Common myeloid progenitor, CD34-positive (primary cell): Measurements from ENCODE around the gene ITIH1.

Source experiments
- CTCF ChIA-PET: fragments of 350-600 bp; sonication (Branson Sonifier 250); formaldehyde crosslinking; loops from one replicate; lab custom pipeline; 2021; ENCODE audit warnings: antibody characterized with exemption; lab: Charles Lee
- POLR2A ChIA-PET: fragments of 350-600 bp; sonication (Branson Sonifier 250); formaldehyde crosslinking; loops from one replicate; lab custom pipeline; 2021; ENCODE audit warnings: antibody characterized with exemption; lab: Charles Lee
- DNase-seq, 3 donors: peaks; one replicate each; pipeline versions ENCODE4 v3.0.0 to v3.0.0-alpha.2; 2013
- H3K27ac ChIP-seq, 2 experiments: 1 replicate in 1 of 2; 2 replicates in 1 of 2; pipeline ENCODE4 v1.7.0; 2013; ENCODE audit warnings: inconsistent platforms in 2 of 2, low read length in 2 of 2, mild to moderate bottlenecking in 2 of 2, low read depth in 1 of 2, moderate library complexity in 1 of 2; ENCODE audit not compliant: severe bottlenecking in 2 of 2, insufficient read depth in 1 of 2, poor library complexity in 1 of 2
- H3K27me3 ChIP-seq, 5 experiments: replicated peaks in 2 of 5; 1 replicate in 3 of 5; 2 replicates in 2 of 5; pipeline versions ENCODE4 v1.6.1 to v1.7.0; 2013; ENCODE audit warnings: low read length in 4 of 5, mild to moderate bottlenecking in 2 of 5, moderate library complexity in 2 of 5, inconsistent platforms in 1 of 5; ENCODE audit not compliant: insufficient read depth in 5 of 5, control insufficient read depth in 4 of 5
- H3K36me3 ChIP-seq, 4 experiments: 1 replicate in 2 of 4; 2 replicates in 2 of 4; pipeline versions ENCODE4 v1.6.1 to v1.7.0; 2013; ENCODE audit warnings: low read length in 3 of 4, control low read depth in 1 of 4, mild to moderate bottlenecking in 1 of 4; ENCODE audit not compliant: control insufficient read depth in 4 of 4, insufficient read depth in 4 of 4
- H3K4me1 ChIP-seq, 4 experiments: 1 replicate in 3 of 4; 2 replicates in 1 of 4; pipeline versions ENCODE4 v1.6.1 to v1.7.1; 2013; ENCODE audit warnings: low read length in 3 of 4, mild to moderate bottlenecking in 3 of 4, control low read depth in 1 of 4, inconsistent platforms in 1 of 4, moderate library complexity in 1 of 4; ENCODE audit not compliant: control insufficient read depth in 4 of 4, insufficient read depth in 4 of 4; ENCODE audit errors: control extremely low read depth in 1 of 4
- H3K4me3 ChIP-seq, 7 experiments: 1 replicate in 4 of 7; 2 replicates in 3 of 7; pipeline versions ENCODE4 v1.5.1 to v1.7.0; 2013; ENCODE audit warnings: mild to moderate bottlenecking in 7 of 7, low read length in 6 of 7, moderate library complexity in 6 of 7, inconsistent platforms in 2 of 7, low read depth in 2 of 7, control low read depth in 1 of 7; ENCODE audit not compliant: insufficient read depth in 4 of 7, control insufficient read depth in 1 of 7; ENCODE audit errors: extremely low read depth in 1 of 7
- H3K9me3 ChIP-seq, 5 experiments: 1 replicate in 4 of 5; 2 replicates in 1 of 5; pipeline versions ENCODE4 v1.6.1 to v1.7.1; 2013; ENCODE audit warnings: low read length in 4 of 5, mild to moderate bottlenecking in 2 of 5, inconsistent platforms in 1 of 5, low read depth in 1 of 5, moderate library complexity in 1 of 5; ENCODE audit not compliant: control insufficient read depth in 4 of 5, insufficient read depth in 2 of 5; ENCODE audit errors: control extremely low read depth in 1 of 5
- WGBS: methylation state at CpG from one replicate; pipeline ENCODE4 v1.1.5; 2013; ENCODE audit not compliant: insufficient coverage; 5-methylcytosine and 5-hydroxymethylcytosine counted together

Gene ITIH1

GRCh38 chr3:52838561-52839267 is 61.3 kb downstream of the ITIH1 start:
- ChIA-PET CTCF (interaction anchor here (1.0 to 2.0 kb wide), 5 partner anchors 10 to 231 kb away, joined by 3 to 5 read pairs (median 4); no protein-coding TSS in a partner anchor), POLR2A (no interaction called here)
- H3K27ac ChIP-seq: no peak overlapping the region
- H3K36me3 ChIP-seq: peaks cover 9 to 52% (median 27%) of the 10 kb centered on the region in 4 experiments
- no peak for DNase-seq
- H3K4me1 ChIP-seq: no peaks in the 10 kb centered on the region
- H3K27me3 ChIP-seq: no peaks in the 10 kb centered on the region
- no peaks in the 10 kb centered on the region for H3K9me3 ChIP-seq
- H3K4me3 ChIP-seq: no peak overlapping the region
- WGBS: 91% methylated on average over 7 of the region's 8 CpGs

DNA sequence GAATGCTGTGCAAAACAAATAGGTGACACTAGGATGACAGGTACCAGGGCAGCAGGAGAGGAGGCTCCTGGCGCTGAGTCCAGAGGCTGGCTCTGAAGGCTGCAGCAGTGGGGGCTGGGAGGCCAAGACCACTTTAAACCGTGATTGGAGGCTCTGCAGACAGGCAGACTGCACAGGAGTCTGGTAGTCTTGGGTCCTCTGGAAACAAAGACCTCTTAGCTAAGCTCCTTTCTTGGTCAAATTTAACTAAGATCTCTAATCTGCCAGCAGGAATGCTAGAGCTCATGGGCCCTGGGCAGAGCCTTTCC is 61.8 kb downstream of the ITIH1 start:
- 86% methylated on average over 2 of the region's 2 CpGs for WGBS
- Histone ChIP-seq H3K27me3 (no peaks in the 10 kb centered on the region), H3K9me3 (no peaks in the 10 kb centered on the region), H3K27ac (no peak overlapping the region), H3K36me3 (peaks cover 10 to 55% (median 29%) of the 10 kb centered on the region in 4 experiments), H3K4me1 (no peaks in the 10 kb centered on the region), H3K4me3 (no peak overlapping the region)
- no peak for DNase-seq
- ChIA-PET POLR2A (no interaction called here), CTCF (interaction anchor here (1.1 to 4.0 kb wide), 4 partner anchors 11 to 19 kb away, joined by 3 to 13 read pairs (median 5); no protein-coding TSS in a partner anchor)

DNA sequence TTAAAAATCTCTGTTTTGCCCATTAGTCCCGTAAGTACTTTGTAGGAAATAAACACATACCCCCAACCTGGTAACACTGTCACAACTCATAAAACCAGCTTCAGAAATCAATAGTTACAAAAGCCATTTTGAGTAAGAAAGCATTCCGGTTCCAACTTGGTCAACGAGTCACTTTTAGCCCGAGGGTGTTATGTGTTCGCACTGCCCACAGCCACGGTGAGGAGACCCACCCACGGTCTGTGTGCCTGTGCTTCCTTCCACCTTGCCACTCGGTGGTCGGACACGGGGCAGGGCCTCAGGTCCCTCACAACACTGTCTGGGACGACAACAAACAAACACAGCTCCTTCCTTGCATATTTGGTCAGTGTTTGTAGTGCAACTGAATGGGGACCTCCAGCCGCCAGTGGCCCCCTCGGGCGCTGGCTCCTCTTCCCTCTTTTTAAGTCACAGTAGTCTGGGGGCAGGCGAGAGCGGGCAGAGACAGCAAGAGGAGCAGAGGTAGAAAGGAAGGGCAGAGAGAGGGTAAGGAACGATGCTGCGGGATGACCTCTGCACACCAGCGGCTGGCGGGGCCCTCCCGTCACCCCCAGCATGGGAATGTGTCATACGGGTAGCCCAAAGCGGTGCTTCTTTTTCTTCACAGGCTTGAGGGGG is 62.6 kb downstream of the ITIH1 start:
- H3K9me3 ChIP-seq: no peaks in the 10 kb centered on the region
- no peaks in the 10 kb centered on the region for H3K27me3 ChIP-seq
- 92% methylated on average over 20 of the region's 23 CpGs for WGBS
- H3K27ac ChIP-seq: no peak overlapping the region
- ChIA-PET CTCF (interaction anchor here (1.5 to 4.0 kb wide), 3 partner anchors 10 to 52 kb away, joined by 4 to 13 read pairs (median 5); no protein-coding TSS in a partner anchor), POLR2A (no interaction called here)
- no peak for DNase-seq
- H3K4me3 ChIP-seq: no peak overlapping the region
- H3K4me1 ChIP-seq: no peaks in the 10 kb centered on the region
- peaks cover 10 to 57% (median 30%) of the 10 kb centered on the region in 4 experiments for H3K36me3 ChIP-seq

DNA sequence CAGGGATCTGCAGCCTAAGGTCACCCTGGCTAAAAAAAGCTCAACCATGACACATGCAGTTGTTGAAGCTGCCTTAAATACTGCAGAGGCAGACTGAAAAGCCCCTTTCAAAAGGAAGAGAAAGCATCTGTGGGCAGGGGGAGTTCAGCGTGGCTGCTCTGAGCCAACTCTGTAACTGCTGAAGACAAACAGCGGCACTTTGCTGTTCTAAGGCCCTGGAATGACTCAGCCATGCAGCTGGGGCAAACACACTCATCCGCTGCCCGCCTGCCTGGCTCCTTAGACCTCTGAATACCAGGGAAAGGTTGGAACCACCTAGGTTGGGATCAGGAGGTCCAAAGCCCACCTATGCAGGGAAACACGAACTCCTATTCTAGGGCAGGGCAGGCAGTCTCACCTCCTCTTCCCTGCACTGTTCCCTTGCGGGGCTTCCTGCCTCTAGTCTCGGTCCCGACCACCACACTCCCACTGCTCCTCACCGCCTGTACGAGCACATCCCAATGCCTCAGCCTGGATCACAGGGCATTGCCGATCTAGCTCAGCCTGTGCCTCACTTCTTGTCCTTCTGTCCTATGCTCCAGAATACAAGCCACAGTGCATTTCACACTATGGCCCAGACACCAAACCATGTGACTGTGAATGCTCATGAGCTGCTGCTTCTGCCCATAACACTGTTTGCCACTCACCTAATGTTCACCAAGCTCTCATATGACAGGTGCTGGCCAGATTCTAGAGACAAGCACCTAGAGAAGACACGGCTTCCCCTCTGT is 64.0 kb downstream of the ITIH1 start:
- no peaks in the 10 kb centered on the region for H3K27me3 ChIP-seq
- no peak overlapping the region for H3K4me3 ChIP-seq
- CTCF ChIA-PET: interaction anchor here (0.7 to 4.0 kb wide), 5 partner anchors 9 to 50 kb away, joined by 3 to 13 read pairs (median 4); no protein-coding TSS in a partner anchor
- POLR2A ChIA-PET: no interaction called here
- no peak for DNase-seq
- WGBS: 99% methylated on average over 12 of the region's 12 CpGs
- H3K4me1 ChIP-seq: peaks cover 0 to 5% (median 3%) of the 10 kb centered on the region in 4 experiments
- H3K36me3 ChIP-seq: peaks cover 4 to 47% (median 27%) of the 10 kb centered on the region in 4 experiments
- H3K9me3 ChIP-seq: no peaks in the 10 kb centered on the region
- no peak overlapping the region for H3K27ac ChIP-seq
